Measurements from ENCODE around the gene LOC128125822.
A peak's percentile ranks its signal among the peaks of the same experiment; 100 is the strongest.

Gene LOC128125822

DNA sequence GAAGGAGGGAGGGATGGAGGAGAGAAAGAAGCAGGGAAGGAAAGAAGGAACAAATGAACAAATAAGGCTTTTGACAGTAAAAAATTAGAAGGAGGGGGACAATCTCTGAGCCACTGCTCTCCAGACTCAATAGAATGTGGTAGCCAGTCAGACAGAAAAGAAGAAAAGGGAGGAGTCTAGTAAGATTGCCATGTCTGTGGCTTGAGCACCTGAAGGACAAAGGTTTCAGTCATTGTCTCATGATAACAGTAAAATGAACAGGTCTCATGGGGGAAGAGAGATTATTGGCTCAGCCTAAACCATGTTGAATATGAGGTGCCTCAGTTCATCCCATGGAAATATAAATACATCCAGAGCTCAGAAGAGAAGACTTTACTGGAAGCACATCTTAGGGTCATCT, 14.0 kb upstream of the LOC128125822 start:
- no peak for DNase-seq

GRCh38 chr6:63560801-63561287, 11.4 kb upstream of the LOC128125822 start:
- no peak for DNase-seq

DNA sequence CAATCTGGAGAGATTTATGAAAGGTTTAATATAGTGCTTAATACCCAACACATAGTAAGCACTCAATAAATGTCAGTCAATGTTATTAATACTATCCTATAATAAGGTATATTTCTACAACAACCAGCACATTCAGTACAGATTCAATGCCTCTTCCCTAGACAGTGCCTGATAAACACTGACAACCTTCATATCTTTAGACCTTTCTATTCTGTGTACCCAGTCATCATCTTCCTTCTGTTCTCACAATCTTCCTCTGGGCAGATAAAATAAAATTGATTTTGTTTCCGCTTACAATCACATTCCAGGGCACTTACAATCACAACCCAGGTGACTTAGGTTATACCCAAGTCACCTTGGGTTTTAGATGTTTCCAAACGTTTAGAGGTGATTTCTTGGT, 11.0 kb upstream of the LOC128125822 start:
- no peak for DNase-seq

GRCh38 chr6:63563235-63563634, 9.0 kb upstream of the LOC128125822 start:
- no peak for DNase-seq

- no peak for DNase-seq
These were observed 7.1 kb upstream of the LOC128125822 start for GRCh38 chr6:63565058-63565726.

DNA sequence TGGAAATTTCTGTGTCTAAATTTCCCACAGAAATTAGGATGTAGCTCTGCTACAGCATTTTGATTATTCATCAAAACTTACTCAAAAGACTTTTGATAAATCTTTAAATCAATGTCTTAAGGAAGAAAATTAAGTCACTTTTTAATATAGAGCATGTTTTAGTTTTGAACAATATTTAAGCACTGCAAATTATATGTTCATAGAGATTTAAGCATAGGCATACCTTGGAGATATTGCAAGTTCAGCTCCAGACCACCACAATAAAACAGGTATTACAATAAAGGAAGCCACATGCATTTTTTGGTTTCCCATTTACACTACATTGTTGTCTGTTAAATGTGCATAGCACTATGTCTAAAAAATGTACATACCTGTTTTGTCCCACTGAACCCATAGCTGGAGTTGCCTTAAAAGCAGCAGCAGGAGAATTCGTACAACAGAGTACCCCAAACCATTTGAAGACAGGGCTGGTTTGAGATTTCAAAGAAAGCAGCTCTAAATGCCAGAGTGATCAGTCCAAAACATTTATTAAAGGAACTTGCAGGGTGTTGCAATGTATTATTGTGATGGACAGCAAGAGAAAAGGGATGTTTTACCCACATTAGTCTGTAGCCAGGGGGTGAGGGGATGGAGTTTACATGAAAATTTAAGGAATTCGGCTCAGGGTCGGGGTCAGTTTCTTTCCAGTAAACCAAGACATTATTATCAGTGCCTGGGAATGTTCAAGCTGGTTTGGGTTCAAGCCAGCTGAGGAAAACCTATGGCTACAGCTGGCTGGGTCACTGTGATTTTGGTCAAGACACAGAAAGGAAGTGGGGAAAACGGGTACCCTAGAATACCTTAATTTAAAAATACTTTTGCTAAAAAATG, 6.3 kb upstream of the LOC128125822 start:
- DNase-seq = no peak

DNA sequence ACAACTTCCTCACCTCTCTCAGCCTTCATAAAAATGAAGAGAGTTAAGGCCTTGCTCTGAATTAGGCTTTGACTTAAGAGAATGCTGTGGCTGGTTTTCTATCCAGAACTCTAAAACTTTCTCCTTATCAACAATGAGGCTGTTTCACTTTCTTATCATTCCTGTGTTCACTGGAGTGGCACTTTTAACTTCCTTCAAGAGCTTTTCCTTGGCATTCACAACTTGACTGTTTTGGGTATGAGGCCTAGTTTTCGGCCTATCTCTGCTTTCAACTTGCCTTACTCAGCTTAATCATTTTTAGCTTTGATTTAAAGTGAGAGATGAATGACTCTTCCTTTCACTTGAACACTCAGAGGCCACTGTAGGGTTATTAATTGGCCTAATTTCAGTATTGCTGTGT, 4.3 kb upstream of the LOC128125822 start:
- no peak for DNase-seq

GRCh38 chr6:63571361-63572043, 778 bp upstream of the LOC128125822 start:
- peak; percentile 30 for DNase-seq

DNA sequence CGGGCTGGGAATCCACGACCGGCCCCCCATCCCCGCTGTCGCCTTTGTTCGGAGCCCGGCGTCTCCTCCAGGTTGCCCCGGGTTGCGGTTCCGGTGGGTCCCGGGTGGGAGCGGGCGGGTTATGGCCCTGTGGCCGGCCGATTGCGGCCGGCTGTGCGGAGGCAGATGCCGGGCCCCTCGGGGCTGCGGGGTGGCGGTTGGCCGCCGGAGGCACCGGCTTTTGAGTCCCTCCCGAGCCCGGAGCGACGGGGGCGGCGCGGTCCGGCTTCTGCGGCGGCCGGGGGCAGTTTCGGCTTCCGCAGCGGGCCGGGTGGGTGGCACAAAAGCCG, 431 bp downstream of the LOC128125822 start:
- no peak for DNase-seq

- peak; percentile 60 for DNase-seq
These were observed 1.0 kb downstream of the LOC128125822 start for GRCh38 chr6:63573076-63573898.

DNA sequence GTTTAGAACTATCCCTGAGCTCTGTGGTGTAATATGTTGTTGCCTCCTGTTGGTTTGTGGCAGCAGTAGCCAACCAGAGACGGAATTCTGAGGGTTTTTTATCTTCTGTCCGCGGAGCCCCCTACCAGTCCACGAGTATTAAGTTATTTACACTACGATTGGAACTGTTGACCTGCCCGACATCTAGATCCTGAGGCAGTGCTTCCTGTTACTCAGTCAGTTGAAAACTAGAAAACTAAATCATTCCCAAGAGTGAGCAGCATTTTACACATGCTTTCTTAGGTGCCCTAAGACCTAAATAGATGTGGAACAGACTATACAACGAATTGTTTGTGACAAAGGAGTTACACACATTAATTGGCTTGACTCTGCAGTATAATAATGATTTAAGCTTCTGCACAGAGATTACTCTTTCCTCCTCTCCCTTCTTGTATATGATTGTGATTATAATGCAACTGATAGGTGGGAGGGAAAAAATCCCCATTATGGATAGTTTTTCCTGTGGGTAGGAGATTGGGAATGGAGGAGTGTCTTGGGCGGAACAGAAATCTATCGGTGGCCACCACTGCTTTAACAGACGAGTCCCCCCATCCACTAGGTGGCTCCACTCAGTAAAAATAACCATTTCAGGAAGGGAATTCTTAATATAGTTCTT, 1.7 kb downstream of the LOC128125822 start:
- peak; percentile 24 for DNase-seq

DNA sequence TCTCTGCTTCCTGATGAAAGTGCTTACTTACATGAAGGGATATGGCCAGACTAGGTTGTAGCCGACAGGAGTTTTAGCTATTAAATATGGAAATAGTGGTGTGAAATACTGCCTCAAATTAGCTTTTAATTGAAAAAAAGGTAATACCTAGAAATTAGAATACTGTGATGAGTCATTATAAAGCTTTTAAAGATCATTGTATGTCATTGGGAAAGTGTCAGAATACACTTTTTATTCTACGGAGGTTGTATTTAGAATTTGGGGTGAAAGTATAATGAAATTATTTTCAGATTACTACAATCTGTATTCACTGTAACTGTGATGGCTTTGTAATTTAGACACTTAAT, 2.2 kb downstream of the LOC128125822 start:
- no peak for DNase-seq

DNA sequence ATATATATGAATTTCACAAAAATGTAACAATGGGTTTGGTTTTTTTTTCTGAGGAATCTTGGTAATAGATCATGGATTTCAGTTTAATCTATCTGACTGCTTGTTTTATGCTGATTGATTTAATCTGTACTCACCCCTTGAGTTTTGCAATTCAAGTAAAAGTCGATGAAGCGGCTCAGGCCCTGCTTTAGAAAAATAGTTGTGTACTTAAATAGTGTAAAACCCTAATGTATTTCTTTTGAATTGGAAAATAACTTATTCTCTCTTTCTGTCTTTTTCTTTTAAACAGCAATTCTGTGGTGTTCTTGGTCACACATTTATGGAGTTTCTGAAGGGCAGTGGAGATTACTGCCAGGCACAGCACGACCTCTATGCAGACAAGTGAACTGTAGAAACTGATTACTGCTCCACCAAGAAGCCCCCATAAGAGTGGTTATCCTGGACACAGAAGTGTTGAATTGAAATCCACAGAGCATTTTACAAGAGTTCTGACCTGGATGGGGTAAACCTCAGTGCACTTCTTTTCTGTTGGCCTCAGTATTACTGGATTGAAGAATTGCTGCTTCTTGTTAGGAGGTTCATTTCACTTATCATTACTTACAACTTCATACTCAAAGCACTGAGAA, 4.0 kb downstream of the LOC128125822 start:
- DNase-seq = no peak

DNA sequence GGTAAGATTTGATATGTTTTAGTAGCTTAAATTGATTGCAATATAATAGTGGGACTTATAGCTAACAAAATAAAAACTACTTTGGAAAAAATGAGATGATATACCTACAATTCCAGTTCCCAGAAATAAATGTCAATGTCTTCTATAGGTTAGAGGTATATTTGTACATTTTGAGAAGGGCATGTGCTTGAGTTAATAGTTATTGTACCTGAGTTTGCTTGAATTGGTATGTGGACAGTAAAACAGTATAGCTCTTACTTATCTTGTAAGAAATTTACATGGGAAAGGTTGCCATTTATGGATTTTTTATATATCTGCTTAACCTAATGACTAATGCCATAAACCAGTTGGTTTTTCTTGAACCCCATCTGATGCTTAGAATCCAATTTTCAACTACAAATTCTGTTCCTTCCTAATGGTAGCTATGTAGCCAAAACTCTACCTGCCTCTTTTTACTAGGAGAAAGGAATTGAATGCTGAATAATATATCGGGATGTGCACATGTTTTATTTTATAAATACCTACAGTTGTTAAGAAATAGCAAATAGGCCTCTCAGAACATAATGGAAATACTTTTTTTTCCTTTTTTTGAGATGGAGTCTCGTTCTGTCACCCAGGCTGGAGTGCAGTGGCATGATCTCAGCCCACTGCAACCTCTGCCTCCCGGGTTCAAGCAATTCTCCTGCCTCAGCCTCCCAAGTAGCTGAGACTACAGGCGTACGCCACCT, 4.9 kb downstream of the LOC128125822 start:
- no peak for DNase-seq

DNA sequence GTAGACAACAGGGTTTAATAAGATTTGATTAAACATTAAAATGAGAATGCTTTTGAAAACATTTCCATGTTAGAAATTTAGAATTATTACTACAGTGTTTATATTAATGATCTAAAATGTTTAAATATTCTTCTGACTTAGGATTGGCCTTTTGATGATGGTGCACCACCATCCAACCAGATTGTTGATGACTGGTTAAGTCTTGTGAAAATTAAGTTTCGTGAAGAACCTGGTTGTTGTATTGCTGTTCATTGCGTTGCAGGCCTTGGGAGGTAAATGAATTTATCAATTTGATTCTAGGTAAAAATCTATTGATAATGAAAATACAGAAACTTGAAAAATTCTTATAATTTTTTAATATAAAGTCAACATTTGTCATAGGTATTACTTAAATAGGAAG, 6.5 kb downstream of the LOC128125822 start:
- DNase-seq = no peak

- no peak for DNase-seq
These were observed 7.8 kb downstream of the LOC128125822 start for GRCh38 chr6:63579937-63580703.

GRCh38 chr6:63580704-63580961, 8.4 kb downstream of the LOC128125822 start:
- DNase-seq = no peak

- no peak for DNase-seq
These were observed 9.2 kb downstream of the LOC128125822 start for GRCh38 chr6:63581355-63582013.

DNA sequence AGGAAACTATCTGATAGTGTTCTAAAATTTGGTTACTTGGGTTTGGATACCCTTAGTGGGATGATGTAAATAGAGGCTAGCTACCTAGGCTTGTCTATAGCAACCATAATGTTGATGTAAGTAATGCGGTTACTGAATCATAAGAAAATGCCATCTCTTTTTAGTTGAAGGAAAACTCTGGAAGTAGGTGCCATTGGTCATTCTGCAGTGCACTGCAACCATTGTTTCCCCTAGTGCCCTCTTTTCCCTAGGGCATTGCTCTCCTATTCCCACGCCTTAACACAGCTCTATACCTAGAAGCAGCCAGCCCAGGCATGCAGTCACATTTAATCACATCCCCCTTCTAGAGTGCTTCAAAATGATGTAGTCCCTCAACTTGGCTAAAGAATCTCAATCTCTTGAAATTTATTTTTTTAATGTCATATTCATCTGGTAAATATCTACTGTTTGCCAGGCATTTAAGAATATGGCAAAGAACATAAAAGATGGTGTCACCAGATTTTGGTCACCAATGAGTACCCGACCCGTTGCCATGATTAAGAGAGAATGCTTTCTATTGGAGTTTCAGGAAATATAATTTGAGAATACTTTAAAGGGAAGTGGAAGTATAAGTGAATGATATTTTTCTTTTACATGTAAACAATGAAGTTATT, 10.4 kb downstream of the LOC128125822 start:
- DNase-seq = no peak

DNA sequence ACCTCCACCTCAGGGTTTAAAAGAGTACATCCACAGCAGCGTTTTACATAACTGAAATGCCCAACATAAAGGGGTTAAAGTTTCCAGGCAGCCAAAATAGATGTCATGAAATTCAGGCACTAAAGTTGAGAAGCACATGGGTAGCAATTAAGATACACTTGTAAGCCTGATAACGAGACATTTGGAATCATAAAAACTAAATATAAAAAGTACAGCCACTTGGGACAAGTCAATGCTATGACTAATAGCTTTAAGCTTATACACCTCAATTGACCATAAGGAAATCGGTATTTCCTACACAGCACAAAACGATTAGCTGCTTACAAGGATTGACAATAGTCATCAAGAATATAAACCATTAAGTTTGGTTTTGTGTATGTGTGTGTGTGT, 11.8 kb downstream of the LOC128125822 start:
- DNase-seq = no peak

Measured in activated gamma-delta T cell treated with Interleukin-2 at 50 U/mL for 16 hours (primary cell).